NCI-H2171 treated with DMSO at 0.1 percent for 48 hours (cell line): ENCODE data around the gene ZNF217.
A peak's percentile ranks its signal among the peaks of the same experiment; 100 is the strongest.
"Not testable (repeated sequence)": the region's sequence is repeated elsewhere in the genome, so short reads cannot be mapped to it uniquely, and the experiment has no call there.

Source experiments
- DNase-seq: peaks from one replicate; lab custom pipeline; 2025; lab: John Stamatoyannopoulos, UW

The ZNF217 gene

GRCh38 chr20:53598140-53599043, 4.8 kb upstream of the ZNF217 start:
- DNase-seq, result no peak

DNA sequence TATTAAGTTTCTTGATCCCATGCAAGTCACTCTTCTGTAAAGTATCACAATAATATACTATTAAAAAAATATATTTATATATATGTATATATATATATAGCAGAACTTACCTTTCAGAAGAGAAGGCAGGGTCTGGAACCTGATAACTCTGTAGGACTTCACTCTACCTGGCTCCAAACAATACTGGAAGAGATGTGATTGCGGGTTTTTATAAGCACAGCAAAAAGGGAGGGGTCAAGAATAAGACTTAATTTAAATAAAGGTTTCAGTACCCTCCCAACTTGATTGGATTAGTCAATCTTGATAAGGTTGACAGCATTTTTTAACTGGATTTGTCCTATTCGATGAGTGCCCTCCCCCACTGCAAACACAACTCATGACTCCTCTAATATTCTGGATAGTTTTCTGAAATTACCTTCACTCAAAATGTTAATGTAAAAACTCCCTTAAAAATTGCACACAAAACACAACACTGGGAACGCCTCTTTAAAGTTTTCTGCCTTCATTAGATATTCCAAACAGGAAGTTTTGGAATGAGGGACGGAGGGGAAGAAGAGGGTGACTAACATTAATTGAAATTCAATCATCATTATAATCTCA, 4.0 kb upstream of the ZNF217 start:
- DNase-seq, result no peak

GRCh38 chr20:53597030-53597482, 3.4 kb upstream of the ZNF217 start:
- DNase-seq, result peak; percentile 44

GRCh38 chr20:53596189-53597001, 2.8 kb upstream of the ZNF217 start:
- DNase-seq, result not testable (repeated sequence)

- not testable (repeated sequence) for DNase-seq
Observed at GRCh38 chr20:53595742-53596141, 2.1 kb upstream of the ZNF217 start.

- DNase-seq, result peak; percentile 55
Observed at GRCh38 chr20:53595018-53595378, 1.4 kb upstream of the ZNF217 start.

GRCh38 chr20:53594068-53595017, 704 bp upstream of the ZNF217 start:
- DNase-seq, result peak; percentile 97

DNA sequence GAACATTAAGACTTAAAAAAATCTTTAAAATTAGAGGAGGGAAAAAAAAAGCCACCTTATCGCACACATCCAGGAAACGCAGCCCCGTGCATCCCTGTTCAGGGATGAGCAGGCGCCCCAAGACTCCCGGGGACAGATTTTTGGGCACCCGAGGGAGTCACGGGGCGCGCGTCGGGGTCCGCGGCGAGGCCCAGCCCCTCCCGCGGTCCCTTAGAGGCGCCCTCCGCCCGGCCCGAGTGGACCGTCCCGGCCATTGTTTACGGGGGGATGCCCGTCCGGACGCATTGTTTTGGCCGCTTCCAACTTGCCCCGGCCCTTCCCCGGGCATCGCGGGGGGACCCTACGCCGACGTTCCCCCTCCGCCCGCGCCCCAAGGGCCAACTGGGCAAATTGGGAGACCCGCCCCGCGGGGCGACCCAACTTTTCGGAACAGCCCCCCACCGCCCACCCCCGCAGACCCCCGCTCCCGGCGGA, 610 bp downstream of the ZNF217 start:
- peak; percentile 71 for DNase-seq

- peak; percentile 71 for DNase-seq
Observed at GRCh38 chr20:53592454-53592991, 1.1 kb downstream of the ZNF217 start.

DNA sequence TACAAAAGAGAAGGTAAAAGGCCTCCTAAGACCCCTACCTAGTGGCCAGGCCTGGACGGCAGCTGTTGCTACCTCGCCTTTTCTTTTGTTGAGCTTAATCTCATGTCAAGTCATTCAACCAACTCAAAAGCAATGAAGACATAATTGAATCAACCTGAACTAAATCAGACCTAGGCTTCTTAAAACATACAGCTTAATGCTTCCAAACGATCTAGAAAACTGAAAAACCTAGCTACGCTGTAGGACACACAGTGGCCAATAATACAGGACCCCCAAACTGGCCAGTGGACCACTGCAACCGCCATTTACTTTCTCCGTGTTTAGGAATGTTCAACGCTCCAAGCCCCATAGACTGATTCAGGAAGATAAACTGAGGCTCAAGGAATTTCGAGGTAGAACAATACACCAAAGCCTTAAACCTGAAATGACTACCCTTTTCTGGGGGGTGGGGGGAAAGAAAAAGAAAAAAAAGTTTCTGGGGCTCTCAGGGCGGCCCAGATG, 1.6 kb downstream of the ZNF217 start:
- not testable (repeated sequence) for DNase-seq

- not testable (repeated sequence) for DNase-seq
Observed at GRCh38 chr20:53591206-53591741, 2.4 kb downstream of the ZNF217 start.

DNA sequence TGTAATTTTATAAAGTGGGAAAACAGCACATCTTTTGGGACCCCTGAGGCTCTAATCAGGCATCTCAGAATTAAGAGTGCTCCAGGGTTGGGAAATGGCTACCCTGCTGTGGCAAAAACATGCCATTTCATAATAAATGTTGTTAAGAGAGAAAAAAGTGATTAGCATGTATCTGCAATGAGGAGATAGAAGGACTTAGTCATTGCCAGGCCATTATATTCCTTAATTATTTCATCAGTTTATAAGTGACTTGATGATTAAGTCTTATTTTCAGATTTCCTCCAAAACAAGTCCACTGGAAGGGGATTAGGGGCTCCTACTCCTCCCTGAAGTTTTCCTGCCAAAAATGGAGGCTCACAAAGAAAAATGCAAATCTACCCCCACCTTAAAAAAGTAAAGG, 3.0 kb downstream of the ZNF217 start:
- DNase-seq, result not testable (repeated sequence)

- not testable (repeated sequence) for DNase-seq
Observed at GRCh38 chr20:53590122-53590521, 3.5 kb downstream of the ZNF217 start.

GRCh38 chr20:53589321-53590065, 4.1 kb downstream of the ZNF217 start:
- DNase-seq, result not testable (repeated sequence)

DNA sequence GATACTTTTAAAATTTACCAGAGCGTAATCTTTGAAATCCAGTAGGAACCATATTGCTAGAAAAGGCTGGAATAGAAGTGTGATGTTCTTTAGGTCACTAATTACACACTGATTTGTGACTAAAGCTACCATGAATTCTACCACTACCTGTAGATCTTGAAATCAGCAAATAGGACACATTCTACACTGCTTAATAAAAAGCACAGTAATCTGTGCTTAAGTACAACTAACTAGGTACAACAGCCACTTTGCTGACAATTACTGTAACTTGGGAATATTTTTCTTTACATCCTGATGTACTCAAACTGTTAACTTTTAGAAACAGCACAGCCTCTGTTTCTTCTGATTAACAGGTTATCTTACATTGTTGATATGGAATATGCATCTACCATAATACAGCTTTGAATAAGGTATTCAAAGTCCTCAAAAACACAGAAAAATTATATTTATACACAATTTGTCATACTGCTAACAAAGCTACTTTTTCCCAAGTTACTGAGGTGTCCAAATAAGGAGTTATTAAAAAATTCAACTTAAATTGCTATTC, 6.4 kb downstream of the ZNF217 start:
- not testable (repeated sequence) for DNase-seq

GRCh38 chr20:53586640-53587039, 7.0 kb downstream of the ZNF217 start:
- DNase-seq, result no peak

DNA sequence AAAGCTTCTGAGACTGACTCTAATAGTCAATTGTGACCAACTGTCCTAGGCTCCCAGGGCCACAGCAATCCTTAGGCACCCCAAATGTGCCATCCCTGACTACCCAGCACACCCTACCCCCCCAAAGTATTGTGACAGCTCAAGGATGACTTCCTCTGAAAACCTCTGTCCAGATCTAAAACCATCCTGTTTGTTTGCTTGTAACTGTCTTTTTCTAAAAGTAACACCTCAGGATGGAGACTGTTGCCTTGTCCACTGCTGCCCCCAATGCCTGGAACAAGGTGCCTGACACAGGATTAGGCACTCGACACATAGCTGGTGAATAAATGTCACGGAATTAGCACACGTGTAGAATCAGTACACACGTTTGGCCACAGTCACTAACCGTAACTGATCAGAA, 7.7 kb downstream of the ZNF217 start:
- DNase-seq, result not testable (repeated sequence)

DNA sequence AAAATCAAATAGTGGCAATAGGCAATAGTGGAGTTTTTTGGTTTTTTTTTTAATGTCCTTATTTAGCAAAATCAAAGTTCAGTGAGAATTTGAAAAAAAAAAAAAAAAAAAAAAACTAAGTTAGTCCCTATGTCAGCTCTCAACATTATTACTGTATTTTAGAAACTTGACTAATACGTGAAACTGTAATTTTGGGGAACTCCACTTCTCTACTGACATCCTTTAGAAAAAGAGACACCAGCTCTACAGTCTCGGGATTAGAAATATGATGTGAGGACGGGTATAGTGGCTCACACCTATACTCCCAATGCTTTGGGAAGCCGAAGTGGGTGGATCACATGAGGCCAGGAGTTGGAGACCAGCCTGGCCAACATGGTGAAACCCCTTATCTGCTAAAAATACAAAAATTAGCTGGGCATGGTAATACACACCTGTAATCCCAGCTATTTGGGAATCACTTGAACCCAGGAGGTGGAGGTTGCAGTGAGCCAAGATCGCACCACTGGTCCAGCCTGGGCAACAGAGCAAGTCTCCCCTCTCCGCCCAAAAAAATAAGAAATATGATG, 8.6 kb downstream of the ZNF217 start:
- DNase-seq, result not testable (repeated sequence)

- DNase-seq, result not testable (repeated sequence)
Observed at GRCh38 chr20:53584550-53584913, 9.1 kb downstream of the ZNF217 start.
